ENCODE measurements around the gene MRPS18A. TPM values are rescaled to one million over a fixed set of nuclear protein-coding genes. Genes with fewer than 3 reads are reported as not detected.

The MRPS18A gene
- total and polyA plus RNA-seq, 2 of the 8 experiments (the other 6 are each of a cell fraction or from before 2014, with no cell fraction given): 48.3 to 121 TPM

DNA sequence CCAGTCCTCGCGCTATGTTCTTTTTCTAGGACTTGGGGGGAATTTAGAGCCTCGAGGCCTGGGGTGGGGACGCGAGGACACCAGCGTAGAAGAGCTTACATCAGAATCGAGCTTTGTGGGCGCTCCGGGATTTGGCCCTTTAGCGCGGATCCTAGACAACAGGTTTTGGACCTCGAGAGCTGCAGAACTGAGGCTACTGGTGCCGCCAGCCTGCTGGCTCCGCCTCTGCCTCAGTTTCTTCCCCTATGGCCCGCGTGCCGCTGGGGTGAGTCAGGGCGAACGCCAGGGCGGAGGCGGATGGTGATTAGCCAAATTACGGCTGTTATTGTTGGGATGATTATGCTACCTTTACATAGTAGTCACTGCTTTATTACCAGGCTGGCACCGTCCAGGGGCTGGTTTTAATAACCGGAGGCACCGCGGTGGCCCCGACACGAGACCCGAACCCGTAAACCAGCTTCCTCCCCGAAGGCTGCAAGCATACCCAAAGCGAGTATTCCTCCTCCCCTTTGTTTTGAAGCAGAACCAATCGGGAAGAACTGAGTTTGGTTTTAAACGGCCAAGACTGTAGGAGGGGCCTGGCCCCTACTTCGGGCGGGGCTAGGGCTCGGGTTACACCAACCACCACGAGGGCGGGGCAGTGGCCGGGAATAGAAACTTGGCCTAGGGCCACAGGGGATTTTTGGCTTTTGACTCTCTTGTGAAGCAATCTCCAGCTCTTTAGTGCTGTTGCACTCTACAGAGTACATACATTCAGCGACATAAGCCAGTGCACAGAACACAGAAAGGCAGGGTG is 57.9 kb downstream of the MRPS18A start (continued):
- TF ChIP-seq, protein P1, sequence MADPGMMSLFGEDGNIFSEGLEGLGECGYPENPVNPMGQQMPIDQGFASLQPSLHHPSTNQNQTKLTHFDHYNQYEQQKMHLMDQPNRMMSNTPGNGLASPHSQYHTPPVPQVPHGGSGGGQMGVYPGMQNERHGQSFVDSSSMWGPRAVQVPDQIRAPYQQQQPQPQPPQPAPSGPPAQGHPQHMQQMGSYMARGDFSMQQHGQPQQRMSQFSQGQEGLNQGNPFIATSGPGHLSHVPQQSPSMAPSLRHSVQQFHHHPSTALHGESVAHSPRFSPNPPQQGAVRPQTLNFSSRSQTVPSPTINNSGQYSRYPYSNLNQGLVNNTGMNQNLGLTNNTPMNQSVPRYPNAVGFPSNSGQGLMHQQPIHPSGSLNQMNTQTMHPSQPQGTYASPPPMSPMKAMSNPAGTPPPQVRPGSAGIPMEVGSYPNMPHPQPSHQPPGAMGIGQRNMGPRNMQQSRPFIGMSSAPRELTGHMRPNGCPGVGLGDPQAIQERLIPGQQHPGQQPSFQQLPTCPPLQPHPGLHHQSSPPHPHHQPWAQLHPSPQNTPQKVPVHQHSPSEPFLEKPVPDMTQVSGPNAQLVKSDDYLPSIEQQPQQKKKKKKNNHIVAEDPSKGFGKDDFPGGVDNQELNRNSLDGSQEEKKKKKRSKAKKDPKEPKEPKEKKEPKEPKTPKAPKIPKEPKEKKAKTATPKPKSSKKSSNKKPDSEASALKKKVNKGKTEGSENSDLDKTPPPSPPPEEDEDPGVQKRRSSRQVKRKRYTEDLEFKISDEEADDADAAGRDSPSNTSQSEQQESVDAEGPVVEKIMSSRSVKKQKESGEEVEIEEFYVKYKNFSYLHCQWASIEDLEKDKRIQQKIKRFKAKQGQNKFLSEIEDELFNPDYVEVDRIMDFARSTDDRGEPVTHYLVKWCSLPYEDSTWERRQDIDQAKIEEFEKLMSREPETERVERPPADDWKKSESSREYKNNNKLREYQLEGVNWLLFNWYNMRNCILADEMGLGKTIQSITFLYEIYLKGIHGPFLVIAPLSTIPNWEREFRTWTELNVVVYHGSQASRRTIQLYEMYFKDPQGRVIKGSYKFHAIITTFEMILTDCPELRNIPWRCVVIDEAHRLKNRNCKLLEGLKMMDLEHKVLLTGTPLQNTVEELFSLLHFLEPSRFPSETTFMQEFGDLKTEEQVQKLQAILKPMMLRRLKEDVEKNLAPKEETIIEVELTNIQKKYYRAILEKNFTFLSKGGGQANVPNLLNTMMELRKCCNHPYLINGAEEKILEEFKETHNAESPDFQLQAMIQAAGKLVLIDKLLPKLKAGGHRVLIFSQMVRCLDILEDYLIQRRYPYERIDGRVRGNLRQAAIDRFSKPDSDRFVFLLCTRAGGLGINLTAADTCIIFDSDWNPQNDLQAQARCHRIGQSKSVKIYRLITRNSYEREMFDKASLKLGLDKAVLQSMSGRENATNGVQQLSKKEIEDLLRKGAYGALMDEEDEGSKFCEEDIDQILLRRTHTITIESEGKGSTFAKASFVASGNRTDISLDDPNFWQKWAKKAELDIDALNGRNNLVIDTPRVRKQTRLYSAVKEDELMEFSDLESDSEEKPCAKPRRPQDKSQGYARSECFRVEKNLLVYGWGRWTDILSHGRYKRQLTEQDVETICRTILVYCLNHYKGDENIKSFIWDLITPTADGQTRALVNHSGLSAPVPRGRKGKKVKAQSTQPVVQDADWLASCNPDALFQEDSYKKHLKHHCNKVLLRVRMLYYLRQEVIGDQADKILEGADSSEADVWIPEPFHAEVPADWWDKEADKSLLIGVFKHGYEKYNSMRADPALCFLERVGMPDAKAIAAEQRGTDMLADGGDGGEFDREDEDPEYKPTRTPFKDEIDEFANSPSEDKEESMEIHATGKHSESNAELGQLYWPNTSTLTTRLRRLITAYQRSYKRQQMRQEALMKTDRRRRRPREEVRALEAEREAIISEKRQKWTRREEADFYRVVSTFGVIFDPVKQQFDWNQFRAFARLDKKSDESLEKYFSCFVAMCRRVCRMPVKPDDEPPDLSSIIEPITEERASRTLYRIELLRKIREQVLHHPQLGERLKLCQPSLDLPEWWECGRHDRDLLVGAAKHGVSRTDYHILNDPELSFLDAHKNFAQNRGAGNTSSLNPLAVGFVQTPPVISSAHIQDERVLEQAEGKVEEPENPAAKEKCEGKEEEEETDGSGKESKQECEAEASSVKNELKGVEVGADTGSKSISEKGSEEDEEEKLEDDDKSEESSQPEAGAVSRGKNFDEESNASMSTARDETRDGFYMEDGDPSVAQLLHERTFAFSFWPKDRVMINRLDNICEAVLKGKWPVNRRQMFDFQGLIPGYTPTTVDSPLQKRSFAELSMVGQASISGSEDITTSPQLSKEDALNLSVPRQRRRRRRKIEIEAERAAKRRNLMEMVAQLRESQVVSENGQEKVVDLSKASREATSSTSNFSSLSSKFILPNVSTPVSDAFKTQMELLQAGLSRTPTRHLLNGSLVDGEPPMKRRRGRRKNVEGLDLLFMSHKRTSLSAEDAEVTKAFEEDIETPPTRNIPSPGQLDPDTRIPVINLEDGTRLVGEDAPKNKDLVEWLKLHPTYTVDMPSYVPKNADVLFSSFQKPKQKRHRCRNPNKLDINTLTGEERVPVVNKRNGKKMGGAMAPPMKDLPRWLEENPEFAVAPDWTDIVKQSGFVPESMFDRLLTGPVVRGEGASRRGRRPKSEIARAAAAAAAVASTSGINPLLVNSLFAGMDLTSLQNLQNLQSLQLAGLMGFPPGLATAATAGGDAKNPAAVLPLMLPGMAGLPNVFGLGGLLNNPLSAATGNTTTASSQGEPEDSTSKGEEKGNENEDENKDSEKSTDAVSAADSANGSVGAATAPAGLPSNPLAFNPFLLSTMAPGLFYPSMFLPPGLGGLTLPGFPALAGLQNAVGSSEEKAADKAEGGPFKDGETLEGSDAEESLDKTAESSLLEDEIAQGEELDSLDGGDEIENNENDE (IDR thresholded peaks at IDR 0.05; ENCODE audit: insufficient replicate concordance, low read length): no peak
- TF ChIP-seq TAF1 (IDR thresholded peaks at IDR 0.05; ENCODE audit: low read depth, low read length) (peak; percentile 50; the same call in 1 of the 2 replicates), RBBP5 (IDR thresholded peaks at IDR 0.05; ENCODE audit: borderline replicate concordance, low read depth, low read length) (no peak; the same call in none of the 2 replicates), KDM1A (IDR thresholded peaks at IDR 0.05; ENCODE audit: borderline replicate concordance, low read length) (peak; percentile 72; the same call in 1 of the 2 replicates), SP1 (IDR thresholded peaks at IDR 0.05; ENCODE audit: low read depth, low read length) (peak; percentile 39; the same call in 1 of the 2 replicates), GTF2F1 (IDR thresholded peaks at IDR 0.05; ENCODE audit: borderline replicate concordance, low read depth, low read length) (peak; percentile 45; the same call in 1 of the 2 replicates), EGR1 (IDR thresholded peaks at IDR 0.05; ENCODE audit: borderline replicate concordance, low read depth, low read length) (no peak)
- TF ChIP-seq, protein P2, sequence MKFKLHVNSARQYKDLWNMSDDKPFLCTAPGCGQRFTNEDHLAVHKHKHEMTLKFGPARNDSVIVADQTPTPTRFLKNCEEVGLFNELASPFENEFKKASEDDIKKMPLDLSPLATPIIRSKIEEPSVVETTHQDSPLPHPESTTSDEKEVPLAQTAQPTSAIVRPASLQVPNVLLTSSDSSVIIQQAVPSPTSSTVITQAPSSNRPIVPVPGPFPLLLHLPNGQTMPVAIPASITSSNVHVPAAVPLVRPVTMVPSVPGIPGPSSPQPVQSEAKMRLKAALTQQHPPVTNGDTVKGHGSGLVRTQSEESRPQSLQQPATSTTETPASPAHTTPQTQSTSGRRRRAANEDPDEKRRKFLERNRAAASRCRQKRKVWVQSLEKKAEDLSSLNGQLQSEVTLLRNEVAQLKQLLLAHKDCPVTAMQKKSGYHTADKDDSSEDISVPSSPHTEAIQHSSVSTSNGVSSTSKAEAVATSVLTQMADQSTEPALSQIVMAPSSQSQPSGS (IDR thresholded peaks at IDR 0.05; ENCODE audit: low read length): 0 out of 2 replicates have a peak, but pooled peaks have one; percentile 47

Data from H1 (cell line).